Omental fat pad (tissue), 4 donors: Measurements from ENCODE around the gene ARL14EPL. TPM values are rescaled to one million over a fixed set of nuclear protein-coding genes. Genes with fewer than 3 reads are reported as not detected.

ENCODE experiments used
- ATAC-seq: fragments of 150-250 bp; one replicate; pipeline ENCODE4 v1.9.1; 2016; ENCODE audit warnings: mild to moderate bottlenecking, moderate library complexity; ENCODE audit not compliant: low FRiP score
- DNase-seq: peaks from one replicate; pipeline ENCODE4 v3.0.0-alpha.2; 2019; ENCODE audit warnings: low spot score
- CTCF ChIP-seq, 3 donors: fragments of 450-650 bp; IDR thresholded peaks; one replicate each; pipeline ENCODE4 v1.5.1; 2016 to 2017; ENCODE audit warnings: antibody characterized with exemption in 3 of 3, mild to moderate bottlenecking in 3 of 3, moderate library complexity in 2 of 3
- total RNA-seq, 4 donors: library from RNA; depleted of rRNA; stranded (reverse); fragments of >200 nt; gene quantifications; one replicate each; pipeline ENCODE4 v1.1.0, GENCODE V29; 2016

The ARL14EPL gene
- total RNA-seq, 4 donors from 2014 or later = not detected

- DNase-seq (no peak), ATAC-seq (no peak)
- no peak for TF ChIP-seq CTCF (IDR thresholded peaks at IDR 0.05)
These were observed 13.5 kb downstream of the ARL14EPL start for GRCh38 chr5:116045821-116046220.

GRCh38 chr5:116046261-116046660, 14.0 kb downstream of the ARL14EPL start:
- ATAC-seq (no peak), DNase-seq (no peak)
- no peak for TF ChIP-seq CTCF (IDR thresholded peaks at IDR 0.05)

- DNase-seq (no peak), ATAC-seq (no peak)
- no peak for TF ChIP-seq CTCF (IDR thresholded peaks at IDR 0.05)
These were observed 14.6 kb downstream of the ARL14EPL start for GRCh38 chr5:116046823-116047222.

- no peak for TF ChIP-seq CTCF (IDR thresholded peaks at IDR 0.05)
- ATAC-seq (no peak), DNase-seq (no peak)
These were observed 26.2 kb downstream of the ARL14EPL start for GRCh38 chr5:116058346-116058936.

GRCh38 chr5:116062352-116062751, 30.1 kb downstream of the ARL14EPL start:
- DNase-seq (no peak), ATAC-seq (no peak)
- TF ChIP-seq CTCF (IDR thresholded peaks at IDR 0.05) = no peak

- no peak for DNase-seq
- no peak for TF ChIP-seq CTCF (IDR thresholded peaks at IDR 0.05)
- no peak for ATAC-seq
These were observed 31.7 kb downstream of the ARL14EPL start for GRCh38 chr5:116063950-116064349.

GRCh38 chr5:116068028-116068632, 35.9 kb downstream of the ARL14EPL start:
- no peak for DNase-seq

More at GRCh38 chr5:116068028-116068632, 35.9 kb downstream of the ARL14EPL start:
- TF ChIP-seq CTCF (IDR thresholded peaks at IDR 0.05) = no peak
- no peak for ATAC-seq
